ENCODE results near the gene NGB.

- TF ChIP-seq, protein P1, sequence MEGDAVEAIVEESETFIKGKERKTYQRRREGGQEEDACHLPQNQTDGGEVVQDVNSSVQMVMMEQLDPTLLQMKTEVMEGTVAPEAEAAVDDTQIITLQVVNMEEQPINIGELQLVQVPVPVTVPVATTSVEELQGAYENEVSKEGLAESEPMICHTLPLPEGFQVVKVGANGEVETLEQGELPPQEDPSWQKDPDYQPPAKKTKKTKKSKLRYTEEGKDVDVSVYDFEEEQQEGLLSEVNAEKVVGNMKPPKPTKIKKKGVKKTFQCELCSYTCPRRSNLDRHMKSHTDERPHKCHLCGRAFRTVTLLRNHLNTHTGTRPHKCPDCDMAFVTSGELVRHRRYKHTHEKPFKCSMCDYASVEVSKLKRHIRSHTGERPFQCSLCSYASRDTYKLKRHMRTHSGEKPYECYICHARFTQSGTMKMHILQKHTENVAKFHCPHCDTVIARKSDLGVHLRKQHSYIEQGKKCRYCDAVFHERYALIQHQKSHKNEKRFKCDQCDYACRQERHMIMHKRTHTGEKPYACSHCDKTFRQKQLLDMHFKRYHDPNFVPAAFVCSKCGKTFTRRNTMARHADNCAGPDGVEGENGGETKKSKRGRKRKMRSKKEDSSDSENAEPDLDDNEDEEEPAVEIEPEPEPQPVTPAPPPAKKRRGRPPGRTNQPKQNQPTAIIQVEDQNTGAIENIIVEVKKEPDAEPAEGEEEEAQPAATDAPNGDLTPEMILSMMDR (IDR thresholded peaks at IDR 0.05) = no peak
- TF ChIP-seq POLR2A (IDR thresholded peaks at IDR 0.05) = no peak
Observed at GRCh38 chr14:77303417-77304156, 32.6 kb upstream of the NGB start.
